Ovary (tissue), 3 donors: ENCODE measurements around the gene AFF3.

ENCODE experiments used
- EP300 ChIP-seq: sonication (generic); formaldehyde crosslinking; IDR thresholded peaks from one replicate; pipeline ENCODE4 v1.6.1; 2017; ENCODE audit warnings: antibody characterized with exemption
- POLR2A ChIP-seq: fragments of 450-650 bp; IDR thresholded peaks from one replicate; pipeline ENCODE4 v1.6.1; 2017; ENCODE audit warnings: antibody characterized with exemption, mild to moderate bottlenecking, moderate library complexity
- TF ChIP-seq, protein P1 (sequence below), 3 donors: fragments of 450-650 bp in 2 of 3; fragments of 200-600 bp in 1 of 3; IDR thresholded peaks; one replicate each; pipeline versions ENCODE4 v1.5.1 to v1.8.0; 2016 to 2022; ENCODE audit warnings: antibody characterized with exemption in 3 of 3, mild to moderate bottlenecking in 1 of 3
- donor health status: DM: no; HTN: no; CAD: no.

DNA sequence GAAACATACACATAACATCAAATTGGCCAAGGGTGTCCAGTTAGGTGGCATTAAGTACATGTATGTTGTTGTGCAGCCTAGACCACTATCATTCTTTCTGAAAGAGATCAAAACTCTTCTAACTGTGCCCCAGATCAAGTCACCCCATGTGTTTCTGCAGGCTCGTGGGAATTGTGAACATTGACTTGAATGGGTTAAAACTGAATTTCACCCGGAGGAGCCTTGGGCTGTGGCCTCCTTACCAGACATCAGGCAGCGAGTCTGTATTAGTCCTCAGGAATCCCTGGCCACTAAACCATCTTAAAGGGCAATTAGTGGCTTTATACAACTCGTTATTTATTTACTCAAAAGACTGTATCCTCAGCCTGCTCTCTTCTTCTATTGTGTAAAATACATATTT lies 503.6 kb downstream of the AFF3 start:
- TF ChIP-seq, protein P1, sequence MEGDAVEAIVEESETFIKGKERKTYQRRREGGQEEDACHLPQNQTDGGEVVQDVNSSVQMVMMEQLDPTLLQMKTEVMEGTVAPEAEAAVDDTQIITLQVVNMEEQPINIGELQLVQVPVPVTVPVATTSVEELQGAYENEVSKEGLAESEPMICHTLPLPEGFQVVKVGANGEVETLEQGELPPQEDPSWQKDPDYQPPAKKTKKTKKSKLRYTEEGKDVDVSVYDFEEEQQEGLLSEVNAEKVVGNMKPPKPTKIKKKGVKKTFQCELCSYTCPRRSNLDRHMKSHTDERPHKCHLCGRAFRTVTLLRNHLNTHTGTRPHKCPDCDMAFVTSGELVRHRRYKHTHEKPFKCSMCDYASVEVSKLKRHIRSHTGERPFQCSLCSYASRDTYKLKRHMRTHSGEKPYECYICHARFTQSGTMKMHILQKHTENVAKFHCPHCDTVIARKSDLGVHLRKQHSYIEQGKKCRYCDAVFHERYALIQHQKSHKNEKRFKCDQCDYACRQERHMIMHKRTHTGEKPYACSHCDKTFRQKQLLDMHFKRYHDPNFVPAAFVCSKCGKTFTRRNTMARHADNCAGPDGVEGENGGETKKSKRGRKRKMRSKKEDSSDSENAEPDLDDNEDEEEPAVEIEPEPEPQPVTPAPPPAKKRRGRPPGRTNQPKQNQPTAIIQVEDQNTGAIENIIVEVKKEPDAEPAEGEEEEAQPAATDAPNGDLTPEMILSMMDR (IDR thresholded peaks at IDR 0.05): no peak
- TF ChIP-seq POLR2A (no peak), EP300 (no peak)
